Mesenchymal stem cell (in vitro differentiated cells and primary cell): ENCODE data around the gene RPL18.

Experiments used
- DNase-seq: peaks from one replicate; pipeline ENCODE4 v3.0.0-alpha.2; 2013
- H2AFZ ChIP-seq: one replicate; pipeline ENCODE4 v1.6.1; 2013; ENCODE audit warnings: low read depth, mild to moderate bottlenecking, control low read depth, inconsistent platforms, low read length, moderate library complexity
- H2AK5ac ChIP-seq: 2 replicates; pipeline ENCODE4 v1.6.1; 2013; ENCODE audit warnings: low read length, moderate library complexity, mild to moderate bottlenecking, inconsistent platforms; ENCODE audit not compliant: severe bottlenecking
- H2BK120ac ChIP-seq: one replicate; pipeline ENCODE4 v1.6.1; 2013; ENCODE audit warnings: low read depth, mild to moderate bottlenecking, inconsistent platforms, low read length, moderate library complexity
- H2BK12ac ChIP-seq, 2 experiments: one replicate each; pipeline ENCODE4 v1.6.1; 2013; ENCODE audit warnings: inconsistent platforms in 2 of 2, low read length in 2 of 2, mild to moderate bottlenecking in 2 of 2, moderate library complexity in 2 of 2, control low read depth in 1 of 2
- H2BK15ac ChIP-seq: one replicate; pipeline ENCODE4 v1.6.1; 2013; ENCODE audit warnings: mild to moderate bottlenecking, low read depth, inconsistent platforms; ENCODE audit not compliant: poor library complexity, severe bottlenecking
- H2BK5ac ChIP-seq: 2 replicates; pipeline ENCODE4 v1.6.1; 2013; ENCODE audit warnings: low read depth, mild to moderate bottlenecking, low read length, control low read depth, inconsistent platforms; ENCODE audit not compliant: poor library complexity, severe bottlenecking
- H3K14ac ChIP-seq, 2 experiments: one replicate each; pipeline ENCODE4 v1.6.1; 2013; ENCODE audit warnings: inconsistent platforms in 2 of 2, low read length in 2 of 2, control low read depth in 1 of 2, mild to moderate bottlenecking in 1 of 2, moderate library complexity in 1 of 2
- H3K18ac ChIP-seq, 2 experiments: one replicate each; pipeline ENCODE4 v1.6.1; 2013; ENCODE audit warnings: inconsistent platforms in 2 of 2, low read length in 2 of 2, control low read depth in 1 of 2, low read depth in 1 of 2, mild to moderate bottlenecking in 1 of 2
- H3K23ac ChIP-seq, 2 experiments: one replicate each; pipeline ENCODE4 v1.6.1; 2013; ENCODE audit warnings: inconsistent platforms in 2 of 2, low read length in 2 of 2, mild to moderate bottlenecking in 2 of 2, moderate library complexity in 2 of 2, control low read depth in 1 of 2
- H3K27ac ChIP-seq: 2 replicates; pipeline ENCODE4 v1.5.1; 2013; ENCODE audit warnings: mild to moderate bottlenecking, moderate library complexity, low read length, control low read depth, inconsistent platforms; ENCODE audit not compliant: poor library complexity, severe bottlenecking
- H3K27me3 ChIP-seq, 2 experiments: 2 replicates each; pipeline versions ENCODE4 v1.6.1 to v1.7.0; 2013; ENCODE audit warnings: low read length in 2 of 2, mild to moderate bottlenecking in 2 of 2, moderate library complexity in 2 of 2, control low read depth in 1 of 2, inconsistent platforms in 1 of 2; ENCODE audit not compliant: control insufficient read depth in 1 of 2, insufficient read depth in 1 of 2
- H3K36me3 ChIP-seq, 2 experiments: 2 replicates each; pipeline versions ENCODE4 v1.6.1 to v1.7.0; 2013; ENCODE audit warnings: low read length in 2 of 2, control low read depth in 1 of 2, inconsistent platforms in 1 of 2, low read depth in 1 of 2, mild to moderate bottlenecking in 1 of 2; ENCODE audit not compliant: insufficient read depth in 2 of 2, control insufficient read depth in 1 of 2
- H3K4ac ChIP-seq, 2 experiments: one replicate each; pipeline ENCODE4 v1.6.1; 2013; ENCODE audit warnings: inconsistent platforms in 2 of 2, low read length in 2 of 2, mild to moderate bottlenecking in 2 of 2, moderate library complexity in 2 of 2, control low read depth in 1 of 2, low read depth in 1 of 2
- H3K4me1 ChIP-seq: 2 replicates; pipeline ENCODE4 v1.6.1; 2013; ENCODE audit warnings: low read depth, low read length, control low read depth; ENCODE audit not compliant: control insufficient read depth, insufficient read depth
- H3K4me2 ChIP-seq: 2 replicates; pipeline ENCODE4 v1.6.1; 2013; ENCODE audit warnings: low read length, mild to moderate bottlenecking, inconsistent platforms; ENCODE audit not compliant: poor library complexity, severe bottlenecking
- H3K4me3 ChIP-seq, 2 experiments: 2 replicates each; pipeline versions ENCODE4 v1.5.1 to v1.7.0; 2013; ENCODE audit warnings: low read length in 2 of 2, mild to moderate bottlenecking in 2 of 2, control low read depth in 1 of 2, low read depth in 1 of 2; ENCODE audit not compliant: insufficient read depth in 1 of 2
- H3K79me1 ChIP-seq: replicated peaks from 2 replicates; pipeline ENCODE4 v1.6.1; 2013; ENCODE audit warnings: mild to moderate bottlenecking, control low read depth, low read length, inconsistent platforms; ENCODE audit not compliant: poor library complexity, severe bottlenecking
- H3K9ac ChIP-seq: 2 replicates; pipeline ENCODE4 v1.7.0; 2013; ENCODE audit warnings: mild to moderate bottlenecking, low read length, moderate library complexity
- H3K9me3 ChIP-seq: 2 replicates; pipeline ENCODE4 v1.7.0; 2013; ENCODE audit warnings: mild to moderate bottlenecking, low read length; ENCODE audit not compliant: control insufficient read depth
- H4K8ac ChIP-seq: one replicate; pipeline ENCODE4 v1.6.1; 2013; ENCODE audit warnings: inconsistent platforms, mild to moderate bottlenecking, low read length, moderate library complexity
- H4K91ac ChIP-seq: one replicate; pipeline ENCODE4 v1.6.1; 2013; ENCODE audit warnings: mild to moderate bottlenecking, low read length, inconsistent platforms
- WGBS: methylation state at CpG from one replicate; pipeline ENCODE4 v1.1.7; 2013; ENCODE audit warnings: mixed read lengths; 5-methylcytosine and 5-hydroxymethylcytosine counted together

The RPL18 gene

GRCh38 chr19:48654299-48655059 lies 35.5 kb upstream of the RPL18 start:
- Histone ChIP-seq H2BK120ac (no peak overlapping the region), H3K27me3 (peaks cover 0 to 3% of the 10 kb centered on the region in 2 experiments), H3K4ac (no peak overlapping the region), H3K79me1 (no peaks in the 10 kb centered on the region), H4K8ac (peak overlapping the region; percentile 55), H3K4me1 (peaks cover 18% of the 10 kb centered on the region), H2AFZ (no peak overlapping the region), H3K9me3 (no peaks in the 10 kb centered on the region), H3K9ac (no peak overlapping the region), H3K36me3 (no peaks in the 10 kb centered on the region), H4K91ac (no peak overlapping the region), H3K23ac (no peak overlapping the region), H3K27ac (no peak overlapping the region), H2BK12ac (peak overlapping the region in 1 of 2 experiments; percentile 15), H3K4me2 (no peak overlapping the region), H3K4me3 (no peak overlapping the region), H3K14ac (no peak overlapping the region), H3K18ac (peak overlapping the region in 1 of 2 experiments; percentile 4), H2BK5ac (no peak overlapping the region), H2AK5ac (no peak overlapping the region), H2BK15ac (no peak overlapping the region)
- DNase-seq, result no peak
- 75% methylated on average over 11 of the region's 11 CpGs for WGBS

DNA sequence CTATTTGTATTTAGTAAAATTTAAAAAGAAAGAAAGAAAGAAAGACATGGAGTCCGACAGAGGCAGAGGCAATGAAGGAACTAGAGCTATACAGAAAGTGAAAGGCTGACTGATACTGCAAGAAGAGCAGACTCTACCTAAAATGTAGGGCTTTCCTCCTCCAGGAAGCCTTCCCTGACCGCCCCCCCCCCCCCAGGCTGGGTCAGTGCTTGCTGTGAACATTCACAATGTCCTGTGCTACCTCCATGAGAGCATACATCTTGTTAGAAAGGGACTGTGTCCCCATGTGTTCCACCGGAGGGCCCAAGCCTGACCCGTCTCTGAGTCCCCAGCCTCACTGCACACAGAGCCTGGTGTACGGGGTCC lies 32.7 kb upstream of the RPL18 start:
- Histone ChIP-seq H3K9me3 (no peaks in the 10 kb centered on the region), H3K23ac (no peak overlapping the region), H3K4me1 (peaks cover 17% of the 10 kb centered on the region), H3K4ac (no peak overlapping the region), H4K91ac (no peak overlapping the region), H2BK5ac (no peak overlapping the region), H2BK120ac (no peak overlapping the region), H4K8ac (peak overlapping the region; percentile 7), H3K18ac (no peak overlapping the region), H2AFZ (no peak overlapping the region), H2BK15ac (no peak overlapping the region), H3K14ac (no peak overlapping the region), H2BK12ac (no peak overlapping the region), H3K4me2 (no peak overlapping the region), H3K27ac (no peak overlapping the region), H3K27me3 (peaks cover 0 to 3% of the 10 kb centered on the region in 2 experiments), H3K79me1 (no peaks in the 10 kb centered on the region), H3K4me3 (no peak overlapping the region), H3K36me3 (no peaks in the 10 kb centered on the region), H3K9ac (no peak overlapping the region), H2AK5ac (no peak overlapping the region)
- WGBS, result 89% methylated on average over 5 of the region's 5 CpGs
- DNase-seq, result no peak

- H3K9ac ChIP-seq, result no peak overlapping the region
- no peak overlapping the region for H2AK5ac ChIP-seq
- peaks cover 16% of the 10 kb centered on the region for H3K4me1 ChIP-seq
- no peak overlapping the region for H2AFZ ChIP-seq
- H2BK15ac ChIP-seq, result no peak overlapping the region
- H3K79me1 ChIP-seq, result no peaks in the 10 kb centered on the region
- H3K4me3 ChIP-seq, result no peak overlapping the region
- no peak overlapping the region for H3K14ac ChIP-seq
- no peak overlapping the region for H2BK120ac ChIP-seq
- H4K91ac ChIP-seq, result no peak overlapping the region
- H2BK5ac ChIP-seq, result no peak overlapping the region
- peaks cover 0 to 3% of the 10 kb centered on the region in 2 experiments for H3K27me3 ChIP-seq
- DNase-seq, result no peak
- H3K4ac ChIP-seq, result no peak overlapping the region
- no peak overlapping the region for H3K23ac ChIP-seq
- H3K4me2 ChIP-seq, result no peak overlapping the region
- no peaks in the 10 kb centered on the region for H3K36me3 ChIP-seq
- H3K9me3 ChIP-seq, result no peaks in the 10 kb centered on the region
- peak overlapping the region in 1 of 2 experiments; percentile 63 for H2BK12ac ChIP-seq
- peak overlapping the region in 1 of 2 experiments; percentile 12 for H3K18ac ChIP-seq
- H4K8ac ChIP-seq, result no peak overlapping the region
- H3K27ac ChIP-seq, result no peak overlapping the region
- 84% methylated on average over 9 of the region's 12 CpGs for WGBS
These were observed 32.1 kb upstream of the RPL18 start for GRCh38 chr19:48650974-48651682.

GRCh38 chr19:48648134-48648533 lies 29.2 kb upstream of the RPL18 start:
- Histone ChIP-seq H3K27me3 (no peaks in the 10 kb centered on the region), H3K9me3 (no peaks in the 10 kb centered on the region), H3K9ac (no peak overlapping the region), H3K27ac (no peak overlapping the region), H3K36me3 (no peaks in the 10 kb centered on the region), H2BK5ac (no peak overlapping the region), H2BK15ac (no peak overlapping the region), H4K91ac (no peak overlapping the region), H2BK120ac (no peak overlapping the region), H3K4me1 (peaks cover 26% of the 10 kb centered on the region), H2AFZ (no peak overlapping the region), H2AK5ac (no peak overlapping the region), H2BK12ac (no peak overlapping the region), H3K4me2 (no peak overlapping the region), H3K4ac (no peak overlapping the region), H3K4me3 (no peak overlapping the region), H3K14ac (no peak overlapping the region), H3K23ac (no peak overlapping the region), H3K79me1 (no peaks in the 10 kb centered on the region), H3K18ac (no peak overlapping the region), H4K8ac (no peak overlapping the region)
- WGBS, result 77% methylated on average over 2 of the region's 2 CpGs
- DNase-seq, result no peak
